Osteoblast (primary cell): ENCODE measurements around the gene MCTP2. TPM values are rescaled to one million over a fixed set of nuclear protein-coding genes. Genes with fewer than 3 reads are reported as not detected.

ENCODE experiments used
- DNase-seq: peaks from one replicate; pipeline ENCODE4 v3.0.0; 2011; ENCODE audit warnings: low spot score, mixed read lengths; ENCODE audit not compliant: insufficient read length; ENCODE audit errors: missing footprints
- H2AFZ ChIP-seq: 2 replicates; pipeline ENCODE4 v1.6.0; 2011; ENCODE audit warnings: mild to moderate bottlenecking, low read length
- H3K27ac ChIP-seq: 2 replicates; pipeline ENCODE4 v1.5.1; 2011; ENCODE audit warnings: mild to moderate bottlenecking, low read depth, low read length, moderate library complexity
- H3K27me3 ChIP-seq: 2 replicates; pipeline ENCODE4 v1.6.0; 2012; ENCODE audit warnings: mild to moderate bottlenecking, control low read depth, inconsistent platforms, low read length, moderate library complexity; ENCODE audit not compliant: insufficient read depth
- H3K36me3 ChIP-seq: 2 replicates; pipeline ENCODE4 v1.5.1; 2011; ENCODE audit warnings: mild to moderate bottlenecking, low read length, control low read depth, moderate library complexity; ENCODE audit not compliant: insufficient read depth
- H3K4me1 ChIP-seq: 2 replicates; pipeline ENCODE4 v1.5.1; 2011; ENCODE audit warnings: mild to moderate bottlenecking, low read length, control low read depth, moderate library complexity; ENCODE audit not compliant: insufficient read depth
- H3K4me2 ChIP-seq: 2 replicates; pipeline ENCODE4 v1.6.0; 2011; ENCODE audit warnings: mild to moderate bottlenecking, low read length; ENCODE audit not compliant: insufficient read depth
- H3K4me3 ChIP-seq: fragments of 200-600 bp; sonication (generic); 3 replicates; pipeline ENCODE4 v1.5.1; 2012; ENCODE audit warnings: mild to moderate bottlenecking, low read length, inconsistent platforms; ENCODE audit not compliant: insufficient read depth
- H3K79me2 ChIP-seq: 2 replicates; pipeline ENCODE4 v1.6.0; 2012; ENCODE audit warnings: mild to moderate bottlenecking, low read length, control low read depth, inconsistent platforms; ENCODE audit not compliant: insufficient read depth
- H3K9me3 ChIP-seq: 2 replicates; pipeline ENCODE4 v1.5.1; 2011; ENCODE audit warnings: low read depth, low read length, control low read depth
- H4K20me1 ChIP-seq: 2 replicates; pipeline ENCODE4 v1.6.0; 2012; ENCODE audit warnings: mild to moderate bottlenecking, low read length, control low read depth; ENCODE audit not compliant: insufficient read depth
- CTCF ChIP-seq: IDR thresholded peaks from 2 replicates; pipeline ENCODE4 v1.5.1; 2011; ENCODE audit warnings: mild to moderate bottlenecking, low read depth, low read length, moderate library complexity; ENCODE audit errors: extremely low read depth
- total RNA-seq: library from RNA; depleted of rRNA; stranded (reverse); fragments of >200 nt; gene quantifications from 2 replicates; pipeline ENCODE4 v1.2.3, GENCODE V29; 2012

Gene MCTP2
- total RNA-seq, 1 donor = 16.3 TPM

- Histone ChIP-seq H3K4me1 (no peaks in the 10 kb centered on the region), H3K27me3 (no peaks in the 10 kb centered on the region), H4K20me1 (no peaks in the 10 kb centered on the region), H3K4me2 (no peak overlapping the region), H3K9me3 (no peaks in the 10 kb centered on the region), H3K27ac (no peak overlapping the region), H2AFZ (no peak overlapping the region), H3K79me2 (no peaks in the 10 kb centered on the region), H3K4me3 (no peak overlapping the region), H3K36me3 (no peaks in the 10 kb centered on the region)
- no peak for TF ChIP-seq CTCF
- no peak for DNase-seq
Measured at GRCh38 chr15:94193906-94194305, 37.5 kb upstream of the MCTP2 start.

GRCh38 chr15:94196531-94196930, 34.8 kb upstream of the MCTP2 start:
- H3K27ac ChIP-seq = no peak overlapping the region
- no peak overlapping the region for H2AFZ ChIP-seq
- DNase-seq = peak; percentile 64
- H3K4me3 ChIP-seq = no peak overlapping the region
- H3K4me2 ChIP-seq = no peak overlapping the region
- no peak for TF ChIP-seq CTCF
- no peaks in the 10 kb centered on the region for H4K20me1 ChIP-seq
- H3K9me3 ChIP-seq = no peaks in the 10 kb centered on the region
- H3K4me1 ChIP-seq = no peaks in the 10 kb centered on the region
- H3K36me3 ChIP-seq = no peaks in the 10 kb centered on the region
- H3K79me2 ChIP-seq = no peaks in the 10 kb centered on the region
- no peaks in the 10 kb centered on the region for H3K27me3 ChIP-seq

- Histone ChIP-seq H3K36me3 (no peaks in the 10 kb centered on the region), H3K79me2 (no peaks in the 10 kb centered on the region), H3K4me1 (no peaks in the 10 kb centered on the region), H3K27me3 (no peaks in the 10 kb centered on the region), H3K4me3 (no peak overlapping the region), H3K4me2 (no peak overlapping the region), H3K9me3 (no peaks in the 10 kb centered on the region), H2AFZ (no peak overlapping the region), H4K20me1 (no peaks in the 10 kb centered on the region), H3K27ac (no peak overlapping the region)
- DNase-seq = no peak
- no peak for TF ChIP-seq CTCF
Measured at GRCh38 chr15:94198633-94199032, 32.7 kb upstream of the MCTP2 start.

- Histone ChIP-seq H3K27ac (no peak overlapping the region), H3K4me3 (no peak overlapping the region), H3K4me1 (no peaks in the 10 kb centered on the region), H3K27me3 (no peaks in the 10 kb centered on the region), H4K20me1 (no peaks in the 10 kb centered on the region), H2AFZ (no peak overlapping the region), H3K79me2 (no peaks in the 10 kb centered on the region), H3K4me2 (no peak overlapping the region), H3K36me3 (no peaks in the 10 kb centered on the region), H3K9me3 (no peaks in the 10 kb centered on the region)
- no peak for TF ChIP-seq CTCF
- DNase-seq = peak; percentile 6
Measured at GRCh38 chr15:94199725-94200124, 31.6 kb upstream of the MCTP2 start.
